ENCODE data around the gene COG5.

- no peak for TF ChIP-seq CTCF (IDR thresholded peaks at IDR 0.05)
- TF ChIP-seq POLR2A (IDR thresholded peaks at IDR 0.05) = no peak
- TF ChIP-seq POLR2AphosphoS5 (IDR thresholded peaks at IDR 0.05; ENCODE audit: insufficient read depth in 1 of 2, low read depth in 1 of 2) = no peak
These were observed 231.0 kb downstream of the COG5 start for GRCh38 chr7:107332488-107333269.
